Astrocyte of the spinal cord (primary cell): ENCODE measurements around the gene FOXK1.

Source experiments
- DNase-seq: peaks from one replicate; pipeline ENCODE4 v3.0.0; 2011; ENCODE audit warnings: low read depth, low spot score
- H3K4me3 ChIP-seq: 2 replicates; pipeline ENCODE4 v1.5.1; 2011; ENCODE audit warnings: low read depth, mild to moderate bottlenecking, low read length, moderate library complexity
- in situ Hi-C: cut with HindIII; loops from 2 replicates; pipeline ENCODE4 v1.10.0; 2017; ENCODE audit warnings: low sequenced_read_pairs
- TF ChIP-seq, protein P1 (sequence below): IDR thresholded peaks from 2 replicates; pipeline ENCODE4 v1.5.1; 2012; ENCODE audit warnings: low read depth, mild to moderate bottlenecking, low read length, inconsistent platforms

The FOXK1 gene

DNA sequence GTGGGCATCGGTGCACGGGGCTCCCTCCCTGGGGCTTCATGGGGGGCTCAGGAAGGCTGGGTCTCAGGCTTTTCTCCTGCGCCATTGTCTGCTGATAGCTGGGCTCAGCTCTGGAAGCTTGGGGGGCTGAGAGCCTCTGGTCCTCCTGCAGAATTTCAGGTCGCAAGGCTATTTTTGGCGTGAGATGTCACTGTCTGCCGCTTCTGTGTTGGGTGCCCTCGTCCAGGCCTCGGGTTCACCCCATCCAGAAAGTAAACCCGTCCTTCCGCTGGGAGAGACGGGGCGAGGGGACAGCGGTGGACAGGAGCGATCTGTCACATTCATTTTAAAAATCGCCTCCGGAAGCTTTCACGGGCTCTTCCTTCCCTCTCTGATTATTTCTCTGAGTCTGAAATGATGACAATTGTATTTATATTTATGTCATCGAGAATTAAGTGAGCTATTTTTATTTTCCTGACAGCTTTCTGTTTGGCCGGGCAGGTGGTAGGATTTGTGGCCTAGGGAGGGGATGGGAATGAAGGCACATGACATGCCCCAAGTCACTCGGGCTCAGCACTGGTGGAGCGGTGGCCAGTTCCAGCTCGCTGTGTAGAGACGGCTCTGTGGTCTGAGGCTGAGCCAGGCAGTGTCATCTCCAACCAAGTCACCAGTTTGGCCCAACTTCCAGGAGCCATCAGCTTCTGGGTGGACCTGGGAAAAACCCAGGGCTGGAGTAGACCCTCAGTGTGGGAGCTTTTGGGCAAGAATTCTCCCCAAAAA is 52.7 kb downstream of the FOXK1 start:
- H3K4me3 ChIP-seq = no peak overlapping the region
- in situ Hi-C loops = no loop called here
- DNase-seq = no peak
- TF ChIP-seq, protein P1, sequence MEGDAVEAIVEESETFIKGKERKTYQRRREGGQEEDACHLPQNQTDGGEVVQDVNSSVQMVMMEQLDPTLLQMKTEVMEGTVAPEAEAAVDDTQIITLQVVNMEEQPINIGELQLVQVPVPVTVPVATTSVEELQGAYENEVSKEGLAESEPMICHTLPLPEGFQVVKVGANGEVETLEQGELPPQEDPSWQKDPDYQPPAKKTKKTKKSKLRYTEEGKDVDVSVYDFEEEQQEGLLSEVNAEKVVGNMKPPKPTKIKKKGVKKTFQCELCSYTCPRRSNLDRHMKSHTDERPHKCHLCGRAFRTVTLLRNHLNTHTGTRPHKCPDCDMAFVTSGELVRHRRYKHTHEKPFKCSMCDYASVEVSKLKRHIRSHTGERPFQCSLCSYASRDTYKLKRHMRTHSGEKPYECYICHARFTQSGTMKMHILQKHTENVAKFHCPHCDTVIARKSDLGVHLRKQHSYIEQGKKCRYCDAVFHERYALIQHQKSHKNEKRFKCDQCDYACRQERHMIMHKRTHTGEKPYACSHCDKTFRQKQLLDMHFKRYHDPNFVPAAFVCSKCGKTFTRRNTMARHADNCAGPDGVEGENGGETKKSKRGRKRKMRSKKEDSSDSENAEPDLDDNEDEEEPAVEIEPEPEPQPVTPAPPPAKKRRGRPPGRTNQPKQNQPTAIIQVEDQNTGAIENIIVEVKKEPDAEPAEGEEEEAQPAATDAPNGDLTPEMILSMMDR = no peak

DNA sequence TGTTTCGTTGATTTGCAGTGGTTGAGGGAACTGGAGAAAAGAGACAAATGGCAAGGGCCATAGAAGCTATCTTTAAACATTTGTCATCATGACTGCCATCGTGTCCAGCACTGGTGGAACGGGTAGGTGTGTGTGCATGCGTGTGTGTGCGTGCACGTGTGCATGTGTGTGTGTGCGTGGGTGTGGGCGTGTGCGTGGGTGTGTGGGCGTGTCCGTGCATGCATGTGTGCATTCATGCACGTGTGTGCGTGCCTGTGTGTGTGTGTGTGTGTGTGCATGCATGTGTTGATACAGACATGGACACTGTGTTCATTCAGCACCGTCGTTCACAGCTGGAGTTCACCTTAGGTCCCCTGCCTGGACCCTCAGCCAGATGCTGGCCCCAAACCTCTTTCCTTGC is 55.2 kb downstream of the FOXK1 start:
- DNase-seq = no peak
- no peak overlapping the region for H3K4me3 ChIP-seq
- TF ChIP-seq, protein P1 = no peak
- in situ Hi-C loops = no loop called here

DNA sequence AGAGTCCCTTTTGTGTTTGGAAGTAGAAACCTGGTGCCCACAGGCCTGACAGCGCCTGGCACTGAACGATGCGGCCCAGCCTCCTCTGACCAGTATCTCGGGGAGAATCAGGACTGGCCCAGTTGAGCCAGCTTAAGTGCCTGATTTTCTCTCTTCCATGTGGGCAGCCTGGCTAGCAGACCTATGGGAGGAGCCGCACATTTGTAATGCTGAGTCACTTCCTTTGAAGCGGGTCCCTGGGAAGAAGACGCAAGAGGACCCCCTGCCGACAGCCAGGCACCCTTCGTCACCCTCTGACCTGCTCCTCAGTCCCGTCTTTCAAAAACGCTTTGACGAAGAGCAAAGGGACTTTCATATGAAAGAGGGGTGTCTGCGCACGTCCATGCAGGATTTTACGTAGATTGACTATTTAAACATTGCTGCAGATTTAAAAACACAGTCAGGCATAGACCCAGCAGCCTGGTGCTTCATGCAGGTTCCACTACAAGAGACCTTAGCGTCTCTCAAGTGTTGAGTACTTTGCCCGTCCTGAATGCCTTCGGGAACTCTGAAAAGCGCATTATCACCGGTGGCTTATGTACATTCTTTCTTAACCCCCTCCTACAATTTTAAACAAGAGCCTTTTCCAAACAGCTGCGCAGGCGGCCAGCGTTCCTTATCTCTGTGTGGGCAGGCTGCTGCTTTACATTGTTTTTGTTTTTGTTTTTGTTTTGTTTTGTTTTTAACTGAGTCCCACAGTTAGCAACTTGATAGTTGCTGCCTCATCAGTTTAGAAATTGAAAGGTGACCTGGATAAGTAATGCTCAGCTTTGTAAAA is 56.8 kb downstream of the FOXK1 start:
- in situ Hi-C loops = no loop called here
- TF ChIP-seq, protein P1 = no peak

DNA sequence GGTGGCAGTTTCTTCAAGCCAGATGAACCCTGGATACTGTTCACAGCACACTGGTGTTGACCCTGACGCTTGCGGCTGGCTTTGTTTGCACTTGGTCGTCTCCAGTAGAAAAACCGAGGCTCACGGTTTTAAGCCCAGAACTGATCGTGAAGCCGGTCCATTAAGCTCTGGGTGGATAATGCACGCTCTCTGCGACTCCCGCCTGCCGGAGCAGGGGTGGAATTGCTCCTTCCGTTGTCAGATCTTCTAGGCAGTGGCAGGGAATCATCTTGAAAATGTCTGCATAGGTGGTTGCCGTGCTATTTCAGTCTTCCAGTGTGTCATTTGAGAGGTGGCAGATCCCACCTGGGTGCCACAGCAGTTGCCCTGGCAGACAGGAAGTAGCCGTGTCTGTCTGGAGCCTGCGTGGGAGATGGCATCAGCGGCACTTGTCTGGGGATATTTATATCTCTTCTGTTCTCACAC is 57.5 kb downstream of the FOXK1 start:
- H3K4me3 ChIP-seq = no peak overlapping the region

More for the DNA sequence above, 56.8 kb downstream of the FOXK1 start:
- no peak overlapping the region for H3K4me3 ChIP-seq
- peak; percentile 95 for DNase-seq

DNA sequence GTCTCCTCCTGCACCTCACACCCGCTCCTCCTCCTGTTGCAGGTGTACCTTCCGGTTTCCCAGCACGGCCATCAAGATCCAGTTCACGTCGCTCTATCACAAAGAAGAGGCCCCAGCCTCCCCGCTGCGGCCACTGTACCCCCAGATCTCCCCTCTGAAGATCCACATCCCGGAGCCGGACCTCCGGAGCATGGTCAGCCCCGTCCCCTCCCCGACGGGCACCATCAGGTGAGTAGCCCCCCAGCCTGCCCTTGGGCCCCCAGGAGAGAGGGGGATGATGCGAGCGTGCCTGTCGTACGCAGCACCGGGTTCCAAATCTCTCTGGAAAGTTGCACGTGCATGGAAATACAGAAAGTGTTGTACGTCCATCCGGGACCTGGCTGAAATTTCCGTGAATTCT is 58.7 kb downstream of the FOXK1 start:
- DNase-seq = no peak
- TF ChIP-seq, protein P1 = no peak
- in situ Hi-C loops = no loop called here
- no peak overlapping the region for H3K4me3 ChIP-seq

More for the DNA sequence above, 57.5 kb downstream of the FOXK1 start:
- TF ChIP-seq, protein P1 = peak; percentile 55
- peak; percentile 75 for DNase-seq
- in situ Hi-C loops = no loop called here

DNA sequence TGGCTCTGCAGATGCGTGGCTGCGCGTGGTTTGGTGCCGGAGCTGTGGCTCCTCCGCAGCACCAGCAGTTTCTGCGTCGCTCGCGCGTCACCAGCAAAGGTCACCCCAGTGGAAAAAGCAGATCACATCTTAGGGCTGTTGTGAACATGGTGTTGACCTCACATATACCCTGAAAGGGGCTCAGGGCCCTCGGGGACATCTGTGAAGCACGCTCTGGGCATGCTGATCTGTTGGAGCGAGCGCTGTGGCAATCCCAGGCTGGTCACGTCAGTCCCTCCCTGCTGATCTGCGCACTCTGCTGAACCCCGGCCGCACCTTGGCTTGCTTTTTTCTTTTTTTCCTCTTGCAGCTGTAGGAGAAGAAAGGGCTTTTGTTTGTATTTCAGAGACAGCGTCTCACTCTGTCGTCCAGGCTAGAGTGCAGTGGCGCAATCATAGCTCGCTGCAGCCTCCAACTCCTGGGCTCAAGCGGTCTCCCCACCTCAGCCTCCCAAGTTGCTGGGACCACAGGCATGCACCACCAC is 60.0 kb downstream of the FOXK1 start:
- in situ Hi-C loops = no loop called here
- H3K4me3 ChIP-seq = no peak overlapping the region
- TF ChIP-seq, protein P1 = no peak
- no peak for DNase-seq
